H1 (cell line): ENCODE results near the gene PATL2. TPM values are rescaled to one million over a fixed set of nuclear protein-coding genes. Genes with fewer than 3 reads are reported as not detected.

ENCODE experiments used
- CTCF ChIA-PET: fragments of 300-600 bp; sonication (Branson Sonifier 250); formaldehyde crosslinking; loops from one replicate; lab custom pipeline; 2021; ENCODE audit not compliant: partially characterized antibody; lab: Charles Lee
- POLR2A ChIA-PET: fragments of 300-600 bp; sonication (Branson Sonifier 250); formaldehyde crosslinking; loops from one replicate; lab custom pipeline; 2021; ENCODE audit warnings: inconsistent platforms; ENCODE audit not compliant: partially characterized antibody; lab: Charles Lee
- DNase-seq, 2 experiments: peaks; one replicate each; pipeline versions ENCODE4 v3.0.0 to v3.0.0-alpha.2; 2010 to 2022; ENCODE audit warnings: low spot score in 2 of 2, low read depth in 1 of 2, mixed read lengths in 1 of 2
- FAIRE-seq: peaks from 2 replicates; lab custom pipeline; 2011; peaks lifted over from hg19 to GRCh38; lab: Jason Lieb, UNC
- H2AFZ ChIP-seq: 2 replicates; pipeline ENCODE4 v1.8.1; 2012; ENCODE audit warnings: low read length, inconsistent platforms
- H2AK5ac ChIP-seq: 2 replicates; pipeline ENCODE4 v1.6.1; 2013; ENCODE audit warnings: low read depth, low read length
- H2BK120ac ChIP-seq: replicated peaks from 2 replicates; pipeline ENCODE3; 2013; ENCODE audit warnings: low read depth, low read length, inconsistent platforms
- H2BK12ac ChIP-seq: 2 replicates; pipeline ENCODE4 v1.6.1; 2013; ENCODE audit warnings: low read depth, low read length
- H2BK15ac ChIP-seq: 2 replicates; pipeline ENCODE4 v1.6.1; 2013; ENCODE audit warnings: low read length
- H2BK20ac ChIP-seq: 2 replicates; pipeline ENCODE4 v1.6.1; 2013; ENCODE audit warnings: low read length
- H2BK5ac ChIP-seq: 2 replicates; pipeline ENCODE4 v1.6.1; 2013; ENCODE audit warnings: low read depth, low read length
- H3K14ac ChIP-seq: 2 replicates; pipeline ENCODE4 v1.6.1; 2013; ENCODE audit warnings: inconsistent platforms; ENCODE audit not compliant: insufficient read length
- H3K18ac ChIP-seq: 2 replicates; pipeline ENCODE4 v1.6.1; 2013; ENCODE audit warnings: low read length; ENCODE audit errors: extremely low read depth
- H3K23ac ChIP-seq: 2 replicates; pipeline ENCODE4 v1.6.1; 2013; ENCODE audit warnings: inconsistent platforms; ENCODE audit not compliant: insufficient read length
- H3K23me2 ChIP-seq: 2 replicates; pipeline ENCODE4 v1.6.1; 2013; ENCODE audit warnings: low read depth, low read length
- H3K27ac ChIP-seq: 2 replicates; pipeline ENCODE4 v1.6.1; 2011; ENCODE audit warnings: low read depth, low read length, inconsistent platforms
- H3K27me3 ChIP-seq, 4 experiments: replicated peaks in 1 of 4; 1 replicate in 1 of 4; 2 replicates in 3 of 4; pipeline versions ENCODE4 v1.6.1 to v1.8.1; 2011 to 2013; ENCODE audit warnings: low read length in 3 of 4, mild to moderate bottlenecking in 3 of 4, inconsistent platforms in 2 of 4, mixed read lengths in 2 of 4, moderate library complexity in 1 of 4; ENCODE audit not compliant: control insufficient read depth in 3 of 4, insufficient read depth in 3 of 4; ENCODE audit errors: extremely low read depth in 1 of 4
- H3K36me3 ChIP-seq, 4 experiments: 2 replicates each; pipeline versions ENCODE4 v1.6.1 to v1.8.1; 2011 to 2013; ENCODE audit warnings: mild to moderate bottlenecking in 4 of 4, low read length in 3 of 4, moderate library complexity in 2 of 4, control low read depth in 1 of 4, inconsistent platforms in 1 of 4; ENCODE audit not compliant: insufficient read depth in 4 of 4, control insufficient read depth in 2 of 4
- H3K4ac ChIP-seq: replicated peaks from 2 replicates; pipeline ENCODE3; 2013; ENCODE audit warnings: low read length, low read depth, mixed read lengths, inconsistent platforms; ENCODE audit not compliant: insufficient read length
- H3K4me1 ChIP-seq, 4 experiments: replicated peaks in 1 of 4; 1 replicate in 1 of 4; 2 replicates in 3 of 4; pipeline versions ENCODE4 v1.6.1 to v1.8.1; 2011 to 2013; ENCODE audit warnings: low read length in 3 of 4, inconsistent platforms in 2 of 4, mixed read lengths in 1 of 4; ENCODE audit not compliant: insufficient read depth in 4 of 4, control insufficient read depth in 3 of 4
- H3K4me2 ChIP-seq, 2 experiments: 2 replicates each; pipeline versions ENCODE4 v1.6.1 to v1.8.1; 2011 to 2013; ENCODE audit warnings: low read depth in 2 of 2, low read length in 2 of 2, control low read depth in 1 of 2, inconsistent platforms in 1 of 2, mild to moderate bottlenecking in 1 of 2; ENCODE audit not compliant: insufficient read depth in 1 of 2
- H3K4me3 ChIP-seq, 4 experiments: fragments of 200-600, 300-600 bp in 1 of 4; sonication (generic), shearing (Covaris generic), sonication (Bioruptor Twin) in 1 of 4; 2 replicates each; pipeline versions ENCODE4 v1.5.1 to v1.8.1; 2011 to 2016; ENCODE audit warnings: low read length in 4 of 4, low read depth in 3 of 4, control low read depth in 2 of 4, inconsistent platforms in 2 of 4, mild to moderate bottlenecking in 2 of 4, mixed read lengths in 1 of 4, moderate library complexity in 1 of 4; ENCODE audit not compliant: insufficient read depth in 2 of 4; ENCODE audit errors: extremely low read depth in 1 of 4
- H3K56ac ChIP-seq: replicated peaks from 2 replicates; pipeline ENCODE3; 2013; ENCODE audit warnings: low read depth, mild to moderate bottlenecking, mixed read lengths, low read length, inconsistent platforms; ENCODE audit not compliant: insufficient read length
- H3K79me1 ChIP-seq: 2 replicates; pipeline ENCODE4 v1.6.1; 2013; ENCODE audit warnings: low read depth, low read length, control low read depth
- H3K79me2 ChIP-seq, 2 experiments: 2 replicates each; pipeline versions ENCODE4 v1.6.1 to v1.8.1; 2012 to 2013; ENCODE audit warnings: low read length in 2 of 2, mild to moderate bottlenecking in 2 of 2, inconsistent platforms in 1 of 2; ENCODE audit not compliant: insufficient read depth in 2 of 2, control insufficient read depth in 1 of 2
- H3K9ac ChIP-seq, 4 experiments: replicated peaks in 1 of 4; 1 replicate in 1 of 4; 2 replicates in 3 of 4; pipeline versions ENCODE4 v1.6.1 to v1.8.1; 2011 to 2013; ENCODE audit warnings: low read depth in 3 of 4, low read length in 3 of 4, control low read depth in 2 of 4, mild to moderate bottlenecking in 2 of 4, moderate library complexity in 2 of 4, inconsistent platforms in 1 of 4; ENCODE audit errors: extremely low read depth in 1 of 4
- H3K9me3 ChIP-seq, 2 experiments: 2 replicates each; pipeline versions ENCODE4 v1.6.1 to v1.8.1; 2012 to 2013; ENCODE audit warnings: mild to moderate bottlenecking in 2 of 2, moderate library complexity in 2 of 2, control low read depth in 1 of 2, inconsistent platforms in 1 of 2, low read depth in 1 of 2, low read length in 1 of 2, mixed read lengths in 1 of 2; ENCODE audit not compliant: insufficient read depth in 2 of 2
- H4K20me1 ChIP-seq, 2 experiments: replicated peaks in 1 of 2; 2 replicates each; pipeline versions ENCODE3 to v1.8.1; 2011 to 2013; ENCODE audit warnings: inconsistent platforms in 2 of 2, low read length in 2 of 2, mild to moderate bottlenecking in 1 of 2; ENCODE audit not compliant: insufficient read depth in 2 of 2, control insufficient read depth in 1 of 2
- H4K5ac ChIP-seq: 2 replicates; pipeline ENCODE4 v1.6.1; 2013; ENCODE audit warnings: low read length, low read depth, mixed read lengths, inconsistent platforms; ENCODE audit not compliant: insufficient read length
- H4K8ac ChIP-seq: 2 replicates; pipeline ENCODE4 v1.8.0; 2013; ENCODE audit warnings: mild to moderate bottlenecking, moderate library complexity, low read length, inconsistent platforms; ENCODE audit not compliant: insufficient read depth; ENCODE audit errors: extremely low read depth
- H4K91ac ChIP-seq: replicated peaks from 2 replicates; pipeline ENCODE3; 2013; ENCODE audit warnings: low read length, mixed read lengths, inconsistent platforms; ENCODE audit not compliant: insufficient read length
- ASH2L ChIP-seq: fragments of 200-600, 300-600 bp; sonication (generic); IDR thresholded peaks from one replicate; pipeline ENCODE4 v1.7.1; 2017; ENCODE audit warnings: low read length
- EP300 ChIP-seq, 2 experiments: IDR thresholded peaks; 1 replicate in 1 of 2; 2 replicates in 1 of 2; pipeline ENCODE4 v1.6.1; 2011 to 2012; ENCODE audit warnings: low read depth in 2 of 2, low read length in 2 of 2, mild to moderate bottlenecking in 2 of 2, borderline replicate concordance in 1 of 2, inconsistent platforms in 1 of 2, moderate library complexity in 1 of 2
- KDM5A ChIP-seq: fragments of 200-600 bp; IDR thresholded peaks from 2 replicates; pipeline ENCODE4 v1.7.1; 2012; ENCODE audit warnings: mild to moderate bottlenecking, low read length, inconsistent platforms, mixed read lengths
- NANOG ChIP-seq: IDR thresholded peaks from 2 replicates; pipeline ENCODE4 v1.6.1; 2011; ENCODE audit warnings: low read length, low read depth, mild to moderate bottlenecking, inconsistent platforms; ENCODE audit not compliant: insufficient read depth, poor library complexity, severe bottlenecking
- RAD21 ChIP-seq, 2 experiments: IDR thresholded peaks in 1 of 2; conservative IDR thresholded peaks in 1 of 2; 2 replicates each; pipeline ENCODE4 v1.6.1; 2011; ENCODE audit warnings: low read depth in 2 of 2, low read length in 2 of 2, improper control_type of control experiment in 1 of 2, inconsistent platforms in 1 of 2, mild to moderate bottlenecking in 1 of 2, moderate library complexity in 1 of 2
- RBBP5 ChIP-seq: IDR thresholded peaks from 2 replicates; pipeline ENCODE4 v1.7.1; 2012; ENCODE audit warnings: low read depth, mild to moderate bottlenecking, inconsistent platforms, low read length, moderate library complexity, borderline replicate concordance
- TAF1 ChIP-seq: IDR thresholded peaks from 2 replicates; pipeline ENCODE4 v1.6.1; 2011; ENCODE audit warnings: mild to moderate bottlenecking, low read depth, low read length
- TAF7 ChIP-seq: optimal IDR thresholded peaks from 2 replicates; pipeline ENCODE3; 2011; ENCODE audit warnings: low read depth, mild to moderate bottlenecking, inconsistent platforms, low read length, moderate library complexity, borderline replicate concordance
- TCF12 ChIP-seq: IDR thresholded peaks from 2 replicates; pipeline ENCODE4 v1.6.1; 2011; ENCODE audit warnings: low read depth, mild to moderate bottlenecking, low read length
- YY1 ChIP-seq: IDR thresholded peaks from 2 replicates; pipeline ENCODE4 v1.6.1; 2011; ENCODE audit warnings: low read depth, mild to moderate bottlenecking, low read length
- polyA plus RNA-seq, 7 experiments: library from polyadenylated mRNA; depleted of rRNA in 3 of 7; stranded (reverse) in 5 of 7; unstranded in 2 of 7; fragments of >200 nt in 5 of 7; fragments of 200-250 nt in 2 of 7; gene quantifications; 1 replicate in 5 of 7; 2 replicates in 1 of 7; 4 replicates in 1 of 7; pipeline versions ENCODE4 v1.2.1 to v1.2.3, GENCODE V29; 2011 to 2013; ENCODE audit warnings: missing spikeins in 2 of 7, mixed read lengths in 2 of 7
- total RNA-seq: library from RNA; stranded (reverse); fragmentation: NEBNext Ultra II Directional; extraction: Animal tissue kit (Norgen Biotek cat#: 25700); gene quantifications from 2 replicates; pipeline ENCODE4 v1.2.1, GENCODE V29; 2021

PATL2 gene
- total and polyA plus RNA-seq, 2 of the 8 experiments (the other 6 are each of a cell fraction or from before 2014, with no cell fraction given) = 0.65 to 1.3 TPM

DNA sequence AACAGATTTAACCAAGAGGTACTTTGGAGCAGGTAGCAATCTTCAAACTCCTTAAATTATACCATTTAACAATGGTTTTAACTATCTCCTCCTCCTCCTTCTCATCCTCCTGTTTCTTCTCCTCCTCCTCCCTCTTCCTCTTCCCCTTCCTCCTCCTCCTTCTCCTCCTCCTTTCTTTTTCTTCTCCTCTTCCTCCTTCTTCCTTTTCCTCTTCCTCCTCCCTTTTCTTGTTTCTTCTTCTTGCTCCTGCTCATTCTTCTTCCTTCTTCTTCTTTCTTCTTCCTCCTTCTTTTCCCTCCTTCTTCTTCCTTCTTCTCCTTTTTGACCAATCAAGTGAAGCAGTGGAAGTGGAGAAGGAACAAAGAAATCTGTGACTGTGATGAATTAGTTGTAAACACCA is 14.1 kb downstream of the PATL2 start:
- Histone ChIP-seq H3K27ac (no peak overlapping the region), H3K79me2 (no peaks in the 10 kb centered on the region), H4K91ac (no peak overlapping the region), H2BK15ac (no peak overlapping the region), H3K14ac (no peak overlapping the region), H2AK5ac (no peak overlapping the region), H4K8ac (no peak overlapping the region), H4K20me1 (no peaks in the 10 kb centered on the region), H3K23ac (no peak overlapping the region), H2AFZ (no peak overlapping the region), H3K4ac (no peak overlapping the region), H3K23me2 (no peaks in the 10 kb centered on the region), H3K4me1 (no peaks in the 10 kb centered on the region), H2BK20ac (no peak overlapping the region), H3K4me3 (no peak overlapping the region), H3K9me3 (no peaks in the 10 kb centered on the region; a peak in 1 of 4 replicates), H2BK120ac (no peak overlapping the region), H3K27me3 (no peaks in the 10 kb centered on the region), H3K18ac (no peak overlapping the region), H3K4me2 (no peak overlapping the region), H3K79me1 (no peaks in the 10 kb centered on the region), H3K9ac (no peak overlapping the region), H4K5ac (no peak overlapping the region), H2BK12ac (no peak overlapping the region), H3K56ac (no peak overlapping the region), H2BK5ac (no peak overlapping the region), H3K36me3 (no peaks in the 10 kb centered on the region)
- ChIA-PET POLR2A (interaction anchor here (1.5 kb wide), 1 partner anchor 30 kb away, joined by 3 read pairs; no protein-coding TSS in a partner anchor), CTCF (no interaction called here)
- DNase-seq = no peak
- TF ChIP-seq TCF12 (no peak), YY1 (no peak), NANOG (no peak), EP300 (IDR thresholded peaks at IDR 0.05; ENCODE audit: borderline replicate concordance in 1 of 2, low read depth in 2 of 2, low read length in 2 of 2) (no peak), TAF1 (no peak), RBBP5 (no peak), RAD21 (IDR thresholded peaks at IDR 0.05 in 1 of 2, conservative IDR thresholded peaks at IDR 0.05 in 1 of 2; ENCODE audit: low read depth in 2 of 2, low read length in 2 of 2) (no peak), ASH2L (no peak), KDM5A (no peak), TAF7 (no peak)
- no peak for FAIRE-seq
